Kidney (tissue), 14 donors: ENCODE results near the gene PACS1. TPM values are rescaled to one million over a fixed set of nuclear protein-coding genes. Genes with fewer than 3 reads are reported as not detected.

ENCODE experiments used
- DNase-seq, 5 donors: peaks; one replicate each; pipeline ENCODE4 v3.0.0-alpha.2; 2013 to 2020
- FAIRE-seq: peaks from 2 replicates; lab custom pipeline; 2012; peaks lifted over from hg19 to GRCh38; lab: Jason Lieb, UNC
- H3K27ac ChIP-seq, 2 donors: one replicate each; pipeline ENCODE4 v1.7.0; 2013; ENCODE audit warnings: low read depth in 2 of 2, low read length in 2 of 2, inconsistent platforms in 1 of 2
- H3K27me3 ChIP-seq: one replicate; pipeline ENCODE4 v1.7.1; 2013; ENCODE audit warnings: low read length, inconsistent platforms; ENCODE audit not compliant: control insufficient read depth, insufficient read depth
- H3K36me3 ChIP-seq, 3 donors: one replicate each; pipeline versions ENCODE4 v1.7.0 to v1.7.1; 2013; ENCODE audit warnings: low read length in 3 of 3, control low read depth in 1 of 3, inconsistent platforms in 1 of 3; ENCODE audit not compliant: insufficient read depth in 3 of 3, control insufficient read depth in 2 of 3
- H3K4me1 ChIP-seq, 3 donors: one replicate each; pipeline versions ENCODE4 v1.7.0 to v1.7.1; 2013; ENCODE audit warnings: low read length in 3 of 3, inconsistent platforms in 1 of 3, low read depth in 1 of 3; ENCODE audit not compliant: control insufficient read depth in 2 of 3, insufficient read depth in 2 of 3
- H3K4me3 ChIP-seq, 3 donors: one replicate each; pipeline versions ENCODE4 v1.7.0 to v1.8.1; 2013; ENCODE audit warnings: low read length in 3 of 3, control low read depth in 1 of 3, inconsistent platforms in 1 of 3
- H3K9ac ChIP-seq, 3 donors: one replicate each; pipeline versions ENCODE4 v1.7.0 to v1.7.1; 2013; ENCODE audit warnings: low read length in 3 of 3, control low read depth in 1 of 3, inconsistent platforms in 1 of 3
- H3K9me3 ChIP-seq, 3 donors: one replicate each; pipeline versions ENCODE4 v1.7.0 to v1.7.1; 2013; ENCODE audit warnings: low read length in 3 of 3, control low read depth in 1 of 3, inconsistent platforms in 1 of 3; ENCODE audit not compliant: control insufficient read depth in 2 of 3, insufficient read depth in 1 of 3
- intact Hi-C: fragments of 100-400 bp; cut with DNase I; formaldehyde crosslinking; loops from one replicate; pipeline ENCODE4 v1.11.1; 2022
- polyA plus RNA-seq: library from polyadenylated mRNA; stranded (reverse); fragments of 350-450 nt; fragmentation: Illumina TruSeq; extraction: RNeasy Lipid Tissue Mini Kit (QIAGEN cat#74804); gene quantifications from one replicate; pipeline ENCODE4 v1.2.3, GENCODE V29; 2014; ENCODE audit warnings: low read depth, low replicate concordance; ENCODE audit not compliant: insufficient read depth
- total RNA-seq: library from RNA; stranded (reverse); fragmentation: NEBNext Ultra II Directional; extraction: Animal tissue kit (Norgen Biotek cat#: 25700); gene quantifications from one replicate; pipeline ENCODE4 v1.2.1, GENCODE V29; 2021
- TF ChIP-seq, protein P1 (sequence below): IDR thresholded peaks from 3 replicates; pipeline ENCODE4 v1.5.1; 2012; ENCODE audit warnings: mild to moderate bottlenecking, moderate library complexity, borderline replicate concordance; ENCODE audit not compliant: insufficient read depth; ENCODE audit errors: extremely low read depth
- donor health status: control.
- donor health status: control.
- donor health status: control.
- donor health status: control.
- donor health status: control.
- donor health status: DM: yes; HTN: yes; CAD: no.
- donor health status: Normal renal cell carcinoma (clear cell type).

Gene PACS1
- total and polyA plus RNA-seq, 2 donors from 2014 or later = 23.7 to 91.8 TPM

DNA sequence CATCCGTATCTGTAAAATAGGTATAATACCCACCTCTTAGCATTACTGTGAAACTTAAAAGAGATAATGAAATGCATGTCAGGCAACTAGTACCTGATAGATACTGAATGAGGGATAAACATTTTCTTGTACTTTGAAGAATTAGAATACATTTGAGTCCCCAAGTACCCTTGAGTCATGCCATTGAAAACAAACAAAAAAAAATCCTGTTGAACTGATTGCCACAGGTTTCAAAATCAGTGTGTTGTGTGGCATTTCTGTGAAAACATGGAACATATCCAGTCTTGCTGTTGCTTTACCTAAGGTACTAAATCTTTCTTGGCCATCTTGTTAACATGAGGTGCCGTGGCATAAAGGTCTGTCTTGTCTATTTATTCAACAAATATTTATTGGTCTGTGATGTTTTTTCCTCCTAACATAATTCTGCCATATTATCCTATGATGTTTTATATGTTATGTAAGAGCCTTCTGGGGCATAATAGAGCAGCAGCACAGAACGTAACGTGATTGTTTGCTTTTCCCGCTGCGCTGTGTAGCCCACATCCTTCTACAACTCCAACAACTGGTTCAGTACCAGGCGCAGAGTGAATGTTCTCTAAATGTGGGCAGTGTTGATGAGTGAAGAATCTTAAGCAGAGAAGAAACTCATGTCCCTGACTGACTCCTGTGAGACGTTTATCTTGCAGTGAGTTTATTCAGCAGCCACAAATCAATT lies 119.1 kb downstream of the PACS1 start:
- no peak overlapping the region for H3K27ac ChIP-seq
- TF ChIP-seq, protein P1, sequence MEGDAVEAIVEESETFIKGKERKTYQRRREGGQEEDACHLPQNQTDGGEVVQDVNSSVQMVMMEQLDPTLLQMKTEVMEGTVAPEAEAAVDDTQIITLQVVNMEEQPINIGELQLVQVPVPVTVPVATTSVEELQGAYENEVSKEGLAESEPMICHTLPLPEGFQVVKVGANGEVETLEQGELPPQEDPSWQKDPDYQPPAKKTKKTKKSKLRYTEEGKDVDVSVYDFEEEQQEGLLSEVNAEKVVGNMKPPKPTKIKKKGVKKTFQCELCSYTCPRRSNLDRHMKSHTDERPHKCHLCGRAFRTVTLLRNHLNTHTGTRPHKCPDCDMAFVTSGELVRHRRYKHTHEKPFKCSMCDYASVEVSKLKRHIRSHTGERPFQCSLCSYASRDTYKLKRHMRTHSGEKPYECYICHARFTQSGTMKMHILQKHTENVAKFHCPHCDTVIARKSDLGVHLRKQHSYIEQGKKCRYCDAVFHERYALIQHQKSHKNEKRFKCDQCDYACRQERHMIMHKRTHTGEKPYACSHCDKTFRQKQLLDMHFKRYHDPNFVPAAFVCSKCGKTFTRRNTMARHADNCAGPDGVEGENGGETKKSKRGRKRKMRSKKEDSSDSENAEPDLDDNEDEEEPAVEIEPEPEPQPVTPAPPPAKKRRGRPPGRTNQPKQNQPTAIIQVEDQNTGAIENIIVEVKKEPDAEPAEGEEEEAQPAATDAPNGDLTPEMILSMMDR = no peak
- FAIRE-seq = no peak
- H3K27me3 ChIP-seq = no peaks in the 10 kb centered on the region
- DNase-seq = no peak
- no peak overlapping the region for H3K4me3 ChIP-seq
- H3K36me3 ChIP-seq = peaks cover 0 to 5% (median 2%) of the 10 kb centered on the region in 3 donors
- no peaks in the 10 kb centered on the region for H3K4me1 ChIP-seq
- intact Hi-C loops = no loop called here
- no peaks in the 10 kb centered on the region for H3K9me3 ChIP-seq
- H3K9ac ChIP-seq = no peak overlapping the region

DNA sequence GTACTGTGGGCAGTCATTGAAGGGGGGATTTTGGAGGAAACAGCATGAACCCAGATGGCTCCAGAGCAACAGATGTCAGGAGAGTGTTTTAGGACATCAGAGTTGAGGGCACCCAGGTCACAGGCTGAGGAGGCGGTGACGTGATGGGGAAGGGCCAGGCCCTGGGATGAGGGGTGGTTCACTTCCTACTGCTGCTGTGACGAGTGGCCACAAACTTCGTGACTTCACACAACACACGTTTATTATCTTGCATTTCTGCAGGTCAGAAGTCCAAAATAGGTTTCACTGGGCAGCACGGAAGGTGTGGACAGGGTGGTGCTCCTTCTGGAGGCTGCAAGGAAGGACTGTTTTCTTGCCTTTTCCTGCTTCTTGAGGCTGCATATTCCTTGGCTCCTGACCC lies 120.7 kb downstream of the PACS1 start:
- H3K9ac ChIP-seq = no peak overlapping the region
- H3K27ac ChIP-seq = no peak overlapping the region
- H3K27me3 ChIP-seq = no peaks in the 10 kb centered on the region
- peaks cover 0 to 5% (median 2%) of the 10 kb centered on the region in 3 donors for H3K36me3 ChIP-seq
- DNase-seq (no peak), FAIRE-seq (no peak)
- no peaks in the 10 kb centered on the region for H3K9me3 ChIP-seq
- no peak overlapping the region for H3K4me3 ChIP-seq
- no peaks in the 10 kb centered on the region for H3K4me1 ChIP-seq
- TF ChIP-seq, protein P1 = no peak
- intact Hi-C loops = no loop called here

DNA sequence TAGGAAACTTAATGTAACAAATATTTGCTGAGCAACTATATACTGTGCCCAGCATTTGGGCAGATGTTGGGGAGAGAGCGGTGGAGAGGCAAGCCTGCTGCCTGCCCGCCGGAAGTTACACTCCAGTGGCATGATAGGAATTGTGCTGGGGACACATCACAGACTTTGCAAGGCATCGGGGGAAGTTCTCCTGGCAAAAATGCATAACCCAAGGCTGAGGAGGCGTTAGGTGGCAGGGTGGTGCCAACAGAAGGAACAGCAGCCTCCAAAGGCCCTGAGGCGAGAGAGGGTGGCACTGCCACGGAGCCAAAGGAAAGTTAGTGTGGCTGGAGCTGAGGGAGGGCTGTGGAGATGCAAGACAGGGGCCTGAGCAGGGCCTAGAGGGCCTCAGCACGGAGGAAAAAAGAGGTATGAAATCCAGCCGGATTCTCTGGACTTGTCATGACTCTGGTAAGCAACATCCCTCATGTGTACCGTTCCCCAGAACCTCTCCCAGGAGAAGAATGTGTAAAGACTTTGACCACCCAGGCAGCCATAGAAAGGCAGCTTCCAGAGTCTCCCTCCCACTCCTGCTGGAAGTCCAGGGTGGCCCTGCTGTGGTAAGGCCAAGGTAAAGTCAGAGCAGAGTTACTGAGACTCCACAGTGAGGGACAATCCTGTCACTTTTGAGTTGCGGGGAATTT lies 122.2 kb downstream of the PACS1 start:
- intact Hi-C loops = no loop called here
- no peaks in the 10 kb centered on the region for H3K4me1 ChIP-seq
- H3K4me3 ChIP-seq = no peak overlapping the region
- peaks cover 0 to 5% (median 2%) of the 10 kb centered on the region in 3 donors for H3K36me3 ChIP-seq
- no peaks in the 10 kb centered on the region for H3K27me3 ChIP-seq
- H3K9ac ChIP-seq = no peak overlapping the region
- TF ChIP-seq, protein P1 = no peak
- H3K27ac ChIP-seq = no peak overlapping the region
- H3K9me3 ChIP-seq = no peaks in the 10 kb centered on the region
- DNase-seq (peak in 2 of 5 donors; percentile 6 to 37), FAIRE-seq (no peak)
